Muscle of back (tissue), 11 donors: ENCODE measurements around the gene PLCG2. TPM values are rescaled to one million over a fixed set of nuclear protein-coding genes. Genes with fewer than 3 reads are reported as not detected.
A peak's percentile ranks its signal among the peaks of the same experiment; 100 is the strongest.
"Not testable (repeated sequence)": the region's sequence is repeated elsewhere in the genome, so short reads cannot be mapped to it uniquely, and the experiment has no call there.

ENCODE experiments used
- DNase-seq, 3 donors: peaks; one replicate each; pipeline versions ENCODE4 v3.0.0 to v3.0.0-alpha.2; 2013
- polyA plus RNA-seq, 10 donors: library from polyadenylated mRNA; unstranded; fragments of 120-200 nt; gene quantifications; one replicate each; pipeline ENCODE4 v1.2.1, GENCODE V29; 2013; ENCODE audit not compliant: insufficient read length in 10 of 10

PLCG2 gene
- polyA plus RNA-seq, 10 donors: 4.7 to 9.6 (median 6.9) TPM

DNA sequence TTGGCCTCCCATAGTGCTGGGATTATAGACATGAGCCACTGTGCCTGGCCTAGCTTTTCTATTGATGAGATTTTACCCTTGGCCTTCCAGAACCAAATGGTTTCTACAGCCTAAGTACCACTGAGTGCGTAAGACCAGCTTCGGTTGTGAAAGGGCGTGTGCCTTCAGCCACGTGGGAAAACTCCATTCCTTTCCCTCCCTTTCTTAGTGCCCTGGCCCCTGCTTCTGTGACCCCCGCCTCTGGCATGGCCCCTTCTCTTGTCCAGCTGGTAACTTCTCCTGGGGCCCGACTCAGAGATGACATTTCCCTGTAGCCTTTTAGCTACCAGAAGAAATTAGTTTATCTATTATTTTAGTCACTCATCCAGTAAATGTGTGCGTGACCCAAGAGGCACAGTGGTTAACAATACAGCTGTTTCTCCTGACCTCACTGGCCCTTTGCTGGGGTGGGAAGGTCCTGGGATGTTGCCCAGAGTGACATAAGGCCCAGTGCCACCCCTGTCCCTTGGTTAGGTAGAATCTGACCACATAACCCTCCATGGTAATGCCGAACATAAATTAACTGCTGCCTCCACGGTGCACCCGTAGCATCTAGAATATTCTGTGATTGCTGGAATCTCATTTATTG is 97.3 kb downstream of the PLCG2 start:
- no peak for DNase-seq

DNA sequence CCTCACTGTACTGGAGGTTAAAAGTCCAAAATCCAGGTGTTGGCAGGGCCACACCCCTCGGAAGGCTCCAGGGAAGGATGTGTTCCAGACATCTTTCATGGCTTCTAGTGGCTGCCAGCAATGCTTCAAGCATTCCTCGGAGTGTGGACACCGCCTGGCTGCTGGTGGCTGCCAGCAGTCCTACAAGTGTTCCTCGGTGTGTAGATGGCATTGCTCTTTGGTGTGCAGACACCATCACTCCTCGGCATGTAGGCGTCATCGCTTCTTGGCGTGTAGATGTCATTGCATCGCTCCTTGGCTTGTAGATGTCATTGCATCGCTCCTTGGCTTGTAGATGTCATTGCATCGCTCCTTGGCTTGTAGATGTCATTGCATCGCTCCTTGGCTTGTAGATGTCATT is 98.4 kb downstream of the PLCG2 start:
- not testable (repeated sequence) for DNase-seq

DNA sequence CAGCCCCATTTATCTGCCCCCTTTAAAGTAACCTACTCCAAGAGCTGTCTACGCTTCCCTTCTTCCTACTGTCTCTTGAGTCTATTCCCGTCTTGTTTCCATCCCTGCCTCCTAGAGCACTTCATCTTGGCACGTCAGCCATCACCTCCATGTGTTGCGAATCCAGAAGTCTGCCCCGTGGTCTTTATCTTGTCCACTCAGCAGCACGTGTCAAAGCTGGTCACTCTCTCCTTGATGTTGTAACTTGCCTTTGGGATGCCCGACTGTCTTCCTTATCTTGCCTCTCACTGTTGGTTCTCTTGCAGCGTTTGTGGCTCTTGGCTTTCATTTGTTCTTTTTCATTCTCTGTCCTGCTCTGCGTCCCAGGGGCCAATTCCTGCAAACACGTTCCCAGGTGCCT is 99.4 kb downstream of the PLCG2 start:
- no peak for DNase-seq

GRCh38 chr16:81879625-81880024 is 100.5 kb downstream of the PLCG2 start:
- no peak for DNase-seq

DNA sequence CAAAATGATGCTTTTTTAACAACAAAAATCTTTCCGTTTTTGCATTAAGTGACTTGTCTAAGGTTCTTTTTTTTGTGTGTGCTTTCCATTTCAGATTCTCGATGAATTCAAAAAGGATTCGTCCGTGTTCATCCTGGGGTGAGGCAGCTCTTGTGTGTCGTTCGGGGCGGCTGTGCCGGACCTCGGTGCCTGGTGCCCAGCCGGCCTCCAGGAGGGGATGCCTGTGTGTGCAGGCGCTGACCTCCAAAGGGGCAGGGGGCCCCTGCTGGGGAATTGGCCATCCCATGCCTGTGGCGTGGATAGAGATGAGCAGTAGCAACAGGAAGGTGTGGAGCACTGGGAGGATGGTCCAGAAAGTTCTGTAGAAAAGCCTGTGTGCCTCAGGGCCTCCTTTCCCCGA is 101.7 kb downstream of the PLCG2 start:
- DNase-seq: no peak

GRCh38 chr16:81881228-81881627 is 102.1 kb downstream of the PLCG2 start:
- no peak for DNase-seq

DNA sequence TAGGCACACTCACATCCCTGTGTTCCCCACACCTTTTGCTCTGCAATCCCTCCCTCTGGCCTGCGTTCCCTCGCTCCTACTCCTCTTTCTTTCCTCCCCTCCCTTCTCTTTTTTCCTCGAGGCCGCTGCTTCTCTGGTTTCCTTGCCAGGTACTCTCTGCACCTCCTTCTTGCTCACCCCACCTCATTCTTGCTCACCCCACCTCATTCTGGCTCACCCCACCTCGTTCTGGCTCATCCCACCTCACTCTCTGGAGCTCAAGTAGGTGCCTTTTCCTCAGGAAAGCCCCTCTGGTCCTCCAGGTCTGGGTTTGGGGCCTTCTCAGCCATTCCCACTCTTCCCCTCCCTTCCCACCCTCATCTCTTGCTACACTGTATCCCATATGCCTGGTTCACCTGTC is 103.5 kb downstream of the PLCG2 start:
- no peak for DNase-seq

GRCh38 chr16:81883235-81883634 is 104.1 kb downstream of the PLCG2 start:
- no peak for DNase-seq

DNA sequence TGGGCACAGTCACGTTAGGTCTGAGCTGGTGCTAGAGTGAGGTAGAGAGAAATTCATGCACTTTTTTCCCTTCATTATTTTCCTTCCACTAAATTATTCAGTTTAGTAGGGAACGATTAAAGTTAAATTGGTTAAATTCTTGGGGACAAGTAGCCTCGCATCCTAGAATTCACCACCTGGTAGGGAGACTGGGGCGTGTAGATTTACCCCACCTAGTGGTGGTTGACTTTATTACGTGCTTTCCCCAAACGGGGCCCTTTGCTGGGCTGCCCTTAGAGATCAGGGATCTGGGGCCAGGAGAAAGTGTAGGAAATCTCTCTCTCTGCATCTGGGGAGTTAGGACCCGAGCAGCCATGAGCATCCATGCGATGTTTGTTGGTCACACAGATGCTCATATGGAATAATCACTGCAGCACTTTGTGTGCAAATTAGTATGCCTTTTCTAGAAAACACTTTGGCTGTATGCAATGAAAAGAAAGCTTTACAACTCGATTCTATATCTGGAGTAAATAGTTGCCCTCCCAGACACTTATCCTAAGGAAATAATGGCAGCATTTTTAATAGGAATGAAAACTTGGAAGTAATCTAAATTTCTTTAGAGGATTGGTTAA is 107.0 kb downstream of the PLCG2 start:
- no peak for DNase-seq

DNA sequence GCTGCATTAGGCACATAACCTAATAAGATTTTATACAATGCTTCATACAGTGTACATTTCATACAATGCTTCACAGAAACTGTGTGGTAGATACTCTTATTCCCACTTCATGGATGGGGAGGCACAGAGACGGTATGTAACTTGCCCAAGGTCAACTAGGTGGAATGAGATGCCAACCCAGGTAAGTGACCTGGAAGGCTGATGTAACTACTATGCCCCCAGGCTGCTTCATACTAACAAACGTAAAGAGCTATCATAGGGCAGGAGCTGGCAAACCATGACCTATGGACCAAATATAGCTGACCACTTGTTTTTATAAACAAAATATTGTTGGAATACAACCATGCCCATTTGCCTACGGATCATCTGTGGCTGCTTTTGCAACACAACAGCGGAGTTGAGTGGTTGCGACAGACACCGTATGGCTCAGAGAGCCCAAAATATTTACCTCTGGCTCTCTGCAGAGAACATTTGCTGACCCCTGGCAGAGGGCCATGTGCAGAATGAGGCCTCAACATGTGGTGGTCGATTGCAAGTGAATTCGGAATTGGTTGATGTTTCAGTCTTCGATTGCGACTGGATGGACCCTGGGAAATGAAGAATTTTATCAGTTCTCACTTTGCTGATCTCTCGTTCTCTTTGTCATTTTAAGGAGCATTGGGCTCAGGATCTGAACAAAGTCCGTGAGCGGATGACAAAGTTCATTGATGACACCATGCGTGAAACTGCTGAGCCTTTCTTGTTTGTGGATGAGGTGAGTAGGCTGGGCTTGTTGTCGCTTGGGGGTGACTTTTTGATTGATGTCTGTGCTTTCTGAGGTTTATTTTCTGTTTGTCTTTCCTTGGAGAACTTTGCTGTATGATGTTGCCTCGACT is 109.7 kb downstream of the PLCG2 start:
- DNase-seq: no peak

- no peak for DNase-seq
Observed at GRCh38 chr16:81891736-81892364, 112.8 kb downstream of the PLCG2 start.

- DNase-seq: no peak
Observed at GRCh38 chr16:81894592-81894991, 115.5 kb downstream of the PLCG2 start.

DNA sequence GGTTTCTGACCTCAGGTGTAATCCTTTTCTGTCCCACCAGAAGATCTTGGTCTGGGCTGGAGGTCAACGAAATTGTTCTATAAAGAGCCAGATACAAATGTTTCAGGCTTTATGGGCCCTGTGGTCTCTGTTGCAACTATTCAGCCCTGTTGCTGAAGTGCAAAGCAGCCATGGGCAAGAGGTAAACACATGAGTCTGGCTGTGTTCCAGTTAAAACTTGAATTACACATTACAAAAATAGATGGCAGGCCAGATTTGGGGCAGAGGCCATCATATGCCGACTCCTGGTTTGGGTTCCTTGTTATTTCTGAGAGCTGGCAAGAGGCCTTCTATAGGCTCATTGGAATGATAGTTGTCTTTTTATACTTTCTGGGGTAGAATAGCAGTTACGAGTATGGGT is 117.8 kb downstream of the PLCG2 start:
- DNase-seq: no peak

GRCh38 chr16:81899601-81900000 is 120.5 kb downstream of the PLCG2 start:
- no peak for DNase-seq

GRCh38 chr16:81900014-81900413 is 120.9 kb downstream of the PLCG2 start:
- DNase-seq: no peak

GRCh38 chr16:81900456-81900855 is 121.4 kb downstream of the PLCG2 start:
- DNase-seq: no peak

DNA sequence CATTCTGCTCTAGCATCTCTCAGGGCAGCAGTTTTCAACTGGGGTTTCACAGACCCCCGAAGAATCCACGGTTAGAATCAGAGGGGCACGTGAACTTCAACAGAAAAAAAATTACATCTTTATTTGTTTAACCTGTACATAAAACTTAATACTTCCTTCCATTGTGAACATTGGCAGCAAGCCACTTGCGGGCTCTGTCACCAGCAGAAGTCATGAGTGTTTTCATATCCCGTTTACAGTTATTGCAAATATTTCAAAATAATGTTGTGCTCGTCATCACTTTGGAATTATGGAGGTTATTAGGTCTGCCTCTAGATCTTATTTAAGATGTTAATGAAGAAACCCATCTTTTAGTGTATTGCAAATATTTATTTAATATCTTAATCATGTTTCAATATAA is 122.4 kb downstream of the PLCG2 start:
- DNase-seq: peak in 1 of 3 donors; percentile 29

- peak in 1 of 3 donors; percentile 17 for DNase-seq
Observed at GRCh38 chr16:81902025-81902424, 122.9 kb downstream of the PLCG2 start.

DNA sequence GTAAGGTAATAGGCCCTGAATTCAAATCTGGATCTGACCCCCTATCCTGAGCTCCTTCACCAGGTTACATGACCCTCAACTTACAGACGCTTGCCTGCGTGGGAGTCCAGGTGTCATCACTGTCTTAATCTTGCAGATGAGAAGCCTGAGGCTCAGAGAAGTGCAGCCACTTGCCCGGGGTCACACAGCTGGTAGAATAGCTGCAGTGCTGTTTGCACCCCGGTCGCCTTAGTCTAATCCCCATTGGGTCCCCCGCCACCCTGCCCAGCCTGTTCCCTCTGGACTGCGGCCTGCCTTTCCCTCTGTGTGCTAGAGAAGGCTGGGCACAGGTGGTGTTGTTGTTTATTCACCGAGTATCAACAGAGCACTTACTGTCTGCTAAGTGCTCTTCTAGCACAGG is 125.2 kb downstream of the PLCG2 start:
- DNase-seq: no peak

DNA sequence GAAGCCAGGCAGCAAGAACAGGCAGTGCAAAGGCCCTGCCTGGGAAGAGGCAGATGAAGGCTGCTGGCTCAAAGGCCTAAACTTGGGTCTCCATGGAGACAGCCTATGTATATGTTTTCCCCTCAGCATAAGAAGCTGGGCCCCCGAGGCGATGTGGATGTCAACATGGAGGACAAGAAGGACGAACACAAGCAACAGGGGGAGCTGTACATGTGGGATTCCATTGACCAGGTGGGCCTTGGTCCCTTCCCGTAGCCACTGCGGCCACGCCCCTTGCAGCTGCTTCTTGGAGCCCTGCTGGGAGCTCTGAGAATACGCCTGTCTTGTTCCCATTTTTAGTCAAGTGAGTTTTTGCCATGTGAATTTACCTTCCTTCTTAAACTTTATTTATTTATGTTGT is 126.2 kb downstream of the PLCG2 start:
- DNase-seq: no peak

- DNase-seq: no peak
Observed at GRCh38 chr16:81907681-81908080, 128.6 kb downstream of the PLCG2 start.

DNA sequence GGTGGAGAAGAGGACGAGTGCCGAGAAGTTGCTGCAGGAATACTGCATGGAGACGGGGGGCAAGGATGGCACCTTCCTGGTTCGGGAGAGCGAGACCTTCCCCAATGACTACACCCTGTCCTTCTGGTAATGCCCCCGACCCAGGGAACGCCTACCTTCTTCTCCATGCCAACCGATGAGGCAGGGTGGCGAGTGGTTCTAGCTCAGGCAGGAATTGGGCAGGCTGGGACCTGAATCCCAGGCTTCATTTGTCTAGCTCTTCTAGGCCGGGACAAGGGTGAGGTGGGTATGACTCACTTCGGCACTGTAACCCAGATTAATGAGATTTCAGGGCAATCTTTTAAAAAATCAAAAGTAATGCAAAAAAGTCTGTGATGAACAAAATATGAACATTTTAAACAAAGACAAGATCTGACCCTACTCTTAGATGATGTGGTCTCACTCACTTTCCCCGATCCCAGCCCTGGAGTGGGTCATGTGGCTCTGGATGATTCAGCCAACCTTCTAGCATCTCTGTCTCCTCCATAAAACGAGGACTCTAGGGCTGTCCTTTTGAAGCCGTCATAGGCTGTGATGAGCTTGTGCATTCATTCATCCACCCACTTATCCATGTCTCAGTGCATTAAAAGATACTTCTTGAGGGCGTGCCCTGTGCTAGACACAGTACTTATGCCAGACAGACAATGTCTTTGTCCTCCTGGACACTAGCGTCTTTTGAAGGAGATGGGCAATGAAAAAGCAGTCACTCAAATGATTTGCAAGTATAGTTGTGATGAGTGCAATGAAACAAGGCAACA is 129.6 kb downstream of the PLCG2 start:
- no peak for DNase-seq
